Epithelial cell of proximal tubule (primary cell): Measurements from ENCODE around the gene BUD23. TPM values are rescaled to one million over a fixed set of nuclear protein-coding genes. Genes with fewer than 3 reads are reported as not detected.
A peak's percentile ranks its signal among the peaks of the same experiment; 100 is the strongest.
"Not testable (repeated sequence)": the region's sequence is repeated elsewhere in the genome, so short reads cannot be mapped to it uniquely, and the experiment has no call there.

Source experiments
- DNase-seq: peaks from one replicate; pipeline ENCODE4 v3.0.0-alpha.2; 2011; ENCODE audit warnings: low read depth
- H3K4me3 ChIP-seq: 2 replicates; pipeline ENCODE4 v1.5.1; 2011; ENCODE audit warnings: low read depth, mild to moderate bottlenecking, low read length
- CTCF ChIP-seq: conservative IDR thresholded peaks from 2 replicates; pipeline ENCODE4 v1.5.1; 2012; ENCODE audit warnings: low read depth, mild to moderate bottlenecking, low read length
- total RNA-seq: library from RNA; depleted of rRNA; stranded (reverse); fragments of >200 nt; gene quantifications from 2 replicates; pipeline ENCODE4 v1.2.3, GENCODE V29; 2015

The BUD23 gene
- total RNA-seq, 1 donor from 2014 or later = 65.2 TPM

- TF ChIP-seq CTCF = peak; percentile 23
- no peak for DNase-seq
Observed at GRCh38 chr7:73721377-73721817, 38.0 kb downstream of the BUD23 start.

GRCh38 chr7:73722182-73722581 is 38.8 kb downstream of the BUD23 start:
- DNase-seq = not testable (repeated sequence)

More at GRCh38 chr7:73721377-73721817, 38.0 kb downstream of the BUD23 start:
- H3K4me3 ChIP-seq = no peak overlapping the region

GRCh38 chr7:73722785-73723184 is 39.4 kb downstream of the BUD23 start:
- no peak for TF ChIP-seq CTCF
- H3K4me3 ChIP-seq = no peak overlapping the region
- no peak for DNase-seq

More at GRCh38 chr7:73722182-73722581, 38.8 kb downstream of the BUD23 start:
- H3K4me3 ChIP-seq = not testable (repeated sequence)

GRCh38 chr7:73723813-73724212 is 40.4 kb downstream of the BUD23 start:
- DNase-seq = no peak
- TF ChIP-seq CTCF = no peak
- no peak overlapping the region for H3K4me3 ChIP-seq

- no peak overlapping the region for H3K4me3 ChIP-seq
- no peak for TF ChIP-seq CTCF
- no peak for DNase-seq
Observed at GRCh38 chr7:73726083-73726466, 42.7 kb downstream of the BUD23 start.

GRCh38 chr7:73727952-73728351 is 44.6 kb downstream of the BUD23 start:
- H3K4me3 ChIP-seq = no peak overlapping the region
- TF ChIP-seq CTCF = no peak
- no peak for DNase-seq

GRCh38 chr7:73728551-73728950 is 45.2 kb downstream of the BUD23 start:
- DNase-seq = no peak
- H3K4me3 ChIP-seq = no peak overlapping the region
- no peak for TF ChIP-seq CTCF
